CD8-positive, alpha-beta memory T cell (primary cell): ENCODE data around the gene LAT. TPM values are rescaled to one million over a fixed set of nuclear protein-coding genes. Genes with fewer than 3 reads are reported as not detected.

ENCODE experiments used
- CTCF ChIA-PET: fragments of 350-600 bp; sonication (Branson Sonifier 250); formaldehyde crosslinking; loops from one replicate; lab custom pipeline; 2021; ENCODE audit warnings: antibody characterized with exemption; lab: Charles Lee
- POLR2A ChIA-PET: fragments of 350-600 bp; sonication (Branson Sonifier 250); formaldehyde crosslinking; loops from one replicate; lab custom pipeline; 2021; ENCODE audit warnings: antibody characterized with exemption; lab: Charles Lee
- DNase-seq, 5 donors: peaks; one replicate each; pipeline versions ENCODE4 v3.0.0 to v3.0.0-alpha.2; 2020 to 2022; ENCODE audit warnings: mixed read lengths in 1 of 5
- H3K27ac ChIP-seq: one replicate; pipeline ENCODE4 v1.7.0; 2013; ENCODE audit warnings: low read depth, mild to moderate bottlenecking, low read length, moderate library complexity
- H3K27me3 ChIP-seq: 2 replicates; pipeline ENCODE4 v1.7.0; 2013; ENCODE audit warnings: low read length, mild to moderate bottlenecking; ENCODE audit not compliant: insufficient read depth, poor library complexity, severe bottlenecking
- H3K36me3 ChIP-seq: 2 replicates; pipeline ENCODE4 v1.7.0; 2013; ENCODE audit warnings: mild to moderate bottlenecking, low read length, moderate library complexity; ENCODE audit not compliant: insufficient read depth
- H3K4me1 ChIP-seq: 2 replicates; pipeline ENCODE4 v1.7.0; 2013; ENCODE audit warnings: mild to moderate bottlenecking, low read length, moderate library complexity; ENCODE audit not compliant: insufficient read depth
- H3K4me3 ChIP-seq: 2 replicates; pipeline ENCODE4 v1.7.0; 2013; ENCODE audit warnings: mild to moderate bottlenecking, low read length
- H3K9me3 ChIP-seq: 2 replicates; pipeline ENCODE4 v1.7.0; 2013; ENCODE audit warnings: mild to moderate bottlenecking, low read length
- H3K27ac Mint-ChIP-seq, 8 donors: one replicate each; pipeline ENCODE4 v1.8.0; 2020 to 2021; ENCODE audit warnings: mixed read lengths in 8 of 8, mild to moderate bottlenecking in 6 of 8, inconsistent platforms in 3 of 8, moderate library complexity in 3 of 8
- H3K27me3 Mint-ChIP-seq, 2 donors: one replicate each; pipeline ENCODE4 v1.8.0; 2020 to 2021; ENCODE audit warnings: mixed read lengths in 2 of 2, mild to moderate bottlenecking in 1 of 2, moderate library complexity in 1 of 2
- H3K36me3 Mint-ChIP-seq, 3 donors: one replicate each; pipeline ENCODE4 v1.8.0; 2020 to 2021; ENCODE audit warnings: mixed read lengths in 3 of 3, inconsistent platforms in 1 of 3, mild to moderate bottlenecking in 1 of 3
- H3K4me1 Mint-ChIP-seq, 3 donors: one replicate each; pipeline ENCODE4 v1.8.0; 2020 to 2021; ENCODE audit warnings: mixed read lengths in 3 of 3, inconsistent platforms in 1 of 3, mild to moderate bottlenecking in 1 of 3
- H3K4me3 Mint-ChIP-seq, 7 donors: one replicate each; pipeline ENCODE4 v1.8.0; 2020 to 2021; ENCODE audit warnings: mixed read lengths in 7 of 7, mild to moderate bottlenecking in 6 of 7, moderate library complexity in 4 of 7, inconsistent platforms in 2 of 7
- H3K9me3 Mint-ChIP-seq, 5 donors: one replicate each; pipeline ENCODE4 v1.8.0; 2020 to 2022; ENCODE audit warnings: mixed read lengths in 5 of 5, mild to moderate bottlenecking in 3 of 5, moderate library complexity in 2 of 5, inconsistent platforms in 1 of 5
- polyA plus RNA-seq: library from polyadenylated mRNA; unstranded; fragments of 300-500 nt; fragmentation: Illumina TruSeq; gene quantifications from one replicate; pipeline ENCODE4 v1.2.3, GENCODE V29; 2021
- total RNA-seq, 2 experiments: library from RNA; stranded (reverse); gene quantifications; one replicate each; pipeline ENCODE4 v1.2.3, GENCODE V29; 2021

LAT gene
- total and polyA plus RNA-seq, 3 experiments from 2014 or later, result 195 to 331 (median 203) TPM

DNA sequence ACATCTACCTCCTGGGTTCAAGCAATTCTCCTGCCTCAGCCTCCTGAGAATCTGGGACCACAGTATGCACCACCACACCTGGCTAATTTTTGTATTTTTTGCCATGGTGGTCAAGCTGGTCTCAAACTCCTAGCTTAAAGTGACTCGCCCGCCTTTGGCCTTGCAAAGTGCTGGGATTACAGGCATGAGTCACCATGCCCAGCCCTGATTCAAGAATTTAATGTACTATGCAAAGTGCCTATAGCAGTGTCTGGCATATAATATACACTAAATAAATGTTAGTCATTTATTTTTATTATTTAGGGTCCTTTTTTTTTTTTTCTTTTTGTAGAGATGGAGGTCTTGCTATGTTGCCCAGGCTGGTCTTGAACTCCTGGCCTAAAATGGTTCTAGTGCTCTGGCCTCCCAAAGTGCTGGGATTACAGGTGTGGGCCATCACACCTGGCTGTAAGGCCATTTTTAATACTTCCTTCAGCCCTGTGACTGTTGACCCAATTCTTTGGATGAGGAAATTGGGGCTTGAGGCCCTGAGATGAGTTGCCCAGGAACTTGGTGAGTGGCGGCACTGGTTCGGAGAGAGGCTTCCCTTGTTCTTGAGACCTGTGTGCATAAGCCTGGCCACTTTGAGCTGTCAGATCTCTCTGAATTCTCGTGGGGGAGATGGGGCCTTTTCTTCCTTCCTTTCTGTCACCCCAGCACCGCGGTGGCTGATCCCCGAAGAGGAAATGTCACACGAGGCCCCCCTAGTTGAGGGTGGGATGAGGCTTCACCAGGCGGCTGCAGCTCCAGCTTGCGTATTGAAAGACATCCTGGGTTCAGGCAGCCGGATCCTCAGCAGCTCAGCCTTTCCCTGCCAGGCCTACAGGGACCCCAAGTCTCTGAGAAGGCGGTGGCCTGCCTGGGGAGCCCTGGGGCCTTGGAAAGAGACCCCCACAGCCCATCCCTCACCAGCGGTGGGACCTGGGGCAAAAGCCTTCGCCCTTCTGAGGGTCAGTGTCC lies 38.7 kb downstream of the LAT start:
- Mint-ChIP-seq H3K9me3 (no peaks in the 10 kb centered on the region), H3K4me1 (peaks cover 28 to 58% (median 58%) of the 10 kb centered on the region in 3 donors), H3K27ac (peak overlapping the region in 6 of 8 donors; percentile 46 to 92 (median 76)), H3K4me3 (peak overlapping the region in 3 of 7 donors; percentile 37 to 46 (median 45)), H3K27me3 (peaks cover 0 to 2% of the 10 kb centered on the region in 2 donors), H3K36me3 (no peaks in the 10 kb centered on the region)
- Histone ChIP-seq H3K9me3 (no peaks in the 10 kb centered on the region), H3K36me3 (no peaks in the 10 kb centered on the region), H3K27ac (no peak overlapping the region), H3K4me1 (peaks cover 53% of the 10 kb centered on the region), H3K4me3 (no peak overlapping the region), H3K27me3 (no peaks in the 10 kb centered on the region)
- DNase-seq, result peak in 2 of 5 donors; percentile 45 to 47
- ChIA-PET POLR2A (no interaction called here), CTCF (interaction anchor here (0.7 to 2.0 kb wide), 3 partner anchors 34 to 92 kb away, joined by 3 to 8 read pairs (median 3); no protein-coding TSS in a partner anchor)

DNA sequence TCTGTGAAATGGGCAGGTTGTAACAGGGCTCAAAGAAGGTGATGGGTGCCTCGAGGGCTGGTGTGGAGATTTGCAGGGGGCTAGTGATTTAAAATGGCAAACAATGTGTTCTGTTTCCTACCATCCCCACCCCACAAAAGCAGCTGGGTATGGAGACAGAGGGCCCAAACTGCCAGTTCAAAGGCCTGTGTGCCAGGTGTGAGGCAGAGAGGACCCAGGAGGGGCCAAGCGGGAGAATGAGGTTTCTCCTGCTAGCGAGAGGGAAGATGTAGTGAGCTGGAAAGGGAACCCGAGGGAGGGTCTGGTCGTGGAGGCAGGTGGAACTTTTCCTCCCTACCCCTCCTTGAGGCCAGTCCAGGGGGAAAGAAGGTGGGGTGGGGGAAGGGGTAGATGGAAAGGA lies 39.4 kb downstream of the LAT start:
- Histone ChIP-seq H3K27me3 (no peaks in the 10 kb centered on the region), H3K9me3 (no peaks in the 10 kb centered on the region), H3K27ac (no peak overlapping the region), H3K4me1 (peaks cover 60% of the 10 kb centered on the region), H3K36me3 (no peaks in the 10 kb centered on the region), H3K4me3 (no peak overlapping the region)
- H3K4me3 Mint-ChIP-seq, result peak overlapping the region in 3 of 7 donors; percentile 32 to 53 (median 52)
- CTCF ChIA-PET, result interaction anchor here (0.7 to 2.0 kb wide), 3 partner anchors 35 to 91 kb away, joined by 3 to 8 read pairs (median 3); no protein-coding TSS in a partner anchor
- H3K9me3 Mint-ChIP-seq, result no peaks in the 10 kb centered on the region
- DNase-seq, result peak in 1 of 5 donors; percentile 36
- H3K36me3 Mint-ChIP-seq, result no peaks in the 10 kb centered on the region
- H3K27me3 Mint-ChIP-seq, result peaks cover 0 to 2% of the 10 kb centered on the region in 2 donors
- H3K27ac Mint-ChIP-seq, result peak overlapping the region in 6 of 8 donors; percentile 64 to 92 (median 78)
- peaks cover 33 to 65% (median 63%) of the 10 kb centered on the region in 3 donors for H3K4me1 Mint-ChIP-seq
- POLR2A ChIA-PET, result no interaction called here

DNA sequence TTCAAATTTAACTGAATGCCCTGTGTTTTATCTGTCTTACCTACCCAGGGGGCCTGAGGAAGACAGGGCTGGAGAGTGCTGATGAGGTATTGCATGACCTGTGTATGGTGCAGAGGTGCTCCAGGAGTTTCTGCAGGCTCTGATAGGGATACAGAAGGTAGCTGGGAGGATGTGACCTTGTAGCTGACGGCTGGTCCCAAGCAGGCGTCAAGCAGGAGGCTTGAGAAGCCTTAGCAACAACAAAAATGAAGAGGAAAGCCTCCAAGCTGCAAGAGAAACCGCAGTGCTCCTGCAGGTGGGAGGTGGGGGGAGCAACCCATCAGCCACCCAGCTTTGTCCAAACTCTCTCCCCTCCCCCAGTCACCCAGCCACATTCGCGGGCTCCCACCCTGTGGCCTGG lies 40.4 kb downstream of the LAT start:
- Histone ChIP-seq H3K27ac (no peak overlapping the region), H3K9me3 (no peaks in the 10 kb centered on the region), H3K4me1 (peaks cover 64% of the 10 kb centered on the region), H3K4me3 (peak overlapping the region; percentile 15), H3K27me3 (no peaks in the 10 kb centered on the region), H3K36me3 (no peaks in the 10 kb centered on the region)
- POLR2A ChIA-PET, result interaction anchor here (0.8 kb wide), 1 partner anchor 14 kb away, joined by 3 read pairs; no protein-coding TSS in a partner anchor
- H3K9me3 Mint-ChIP-seq, result no peaks in the 10 kb centered on the region
- peak overlapping the region in 6 of 8 donors; percentile 57 to 83 (median 72) for H3K27ac Mint-ChIP-seq
- peak overlapping the region in 5 of 7 donors; percentile 37 to 75 (median 52) for H3K4me3 Mint-ChIP-seq
- H3K27me3 Mint-ChIP-seq, result peaks cover 0 to 2% of the 10 kb centered on the region in 2 donors
- no peaks in the 10 kb centered on the region for H3K36me3 Mint-ChIP-seq
- H3K4me1 Mint-ChIP-seq, result peaks cover 35 to 69% (median 68%) of the 10 kb centered on the region in 3 donors
- CTCF ChIA-PET, result interaction anchor here (1.1 to 2.0 kb wide), 2 partner anchors 36 to 38 kb away, joined by 3 to 8 read pairs; no protein-coding TSS in a partner anchor
- DNase-seq, result peak in 2 of 5 donors; percentile 39 to 46

DNA sequence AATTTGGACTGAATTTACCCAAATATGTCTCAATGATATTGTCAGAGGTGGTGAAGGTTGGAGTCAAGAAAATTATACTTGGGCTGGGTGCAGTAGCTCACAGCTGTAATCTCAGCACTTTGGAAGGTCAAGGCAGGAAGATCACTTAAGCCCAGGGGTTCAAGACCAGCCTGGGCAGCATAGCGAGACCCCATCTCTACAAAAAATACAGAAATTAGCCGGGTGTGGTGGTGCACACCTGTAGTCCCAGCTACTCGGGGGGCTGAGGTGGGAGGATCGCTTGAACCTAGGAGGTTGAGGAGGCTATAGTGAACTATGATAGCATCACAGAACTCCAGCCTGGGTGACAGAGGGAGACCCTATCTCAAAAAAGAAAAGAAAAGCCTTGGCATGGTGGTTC lies 40.9 kb downstream of the LAT start:
- Mint-ChIP-seq H3K27ac (peak overlapping the region in 5 of 8 donors; percentile 57 to 83 (median 74)), H3K4me1 (peaks cover 35 to 68% (median 67%) of the 10 kb centered on the region in 3 donors), H3K27me3 (peaks cover 0 to 2% of the 10 kb centered on the region in 2 donors), H3K36me3 (no peaks in the 10 kb centered on the region), H3K9me3 (no peaks in the 10 kb centered on the region), H3K4me3 (peak overlapping the region in 2 of 7 donors; percentile 52 to 75)
- no peaks in the 10 kb centered on the region for H3K36me3 ChIP-seq
- no peak overlapping the region for H3K4me3 ChIP-seq
- H3K9me3 ChIP-seq, result no peaks in the 10 kb centered on the region
- H3K27ac ChIP-seq, result no peak overlapping the region
- POLR2A ChIA-PET, result interaction anchor here (0.8 kb wide), 1 partner anchor 15 kb away, joined by 3 read pairs; no protein-coding TSS in a partner anchor
- peaks cover 60% of the 10 kb centered on the region for H3K4me1 ChIP-seq
- H3K27me3 ChIP-seq, result no peaks in the 10 kb centered on the region
- CTCF ChIA-PET, result interaction anchor here (2.0 kb wide), 1 partner anchor 38 kb away, joined by 8 read pairs; no protein-coding TSS in a partner anchor
- DNase-seq, result peak in 1 of 5 donors; percentile 12

DNA sequence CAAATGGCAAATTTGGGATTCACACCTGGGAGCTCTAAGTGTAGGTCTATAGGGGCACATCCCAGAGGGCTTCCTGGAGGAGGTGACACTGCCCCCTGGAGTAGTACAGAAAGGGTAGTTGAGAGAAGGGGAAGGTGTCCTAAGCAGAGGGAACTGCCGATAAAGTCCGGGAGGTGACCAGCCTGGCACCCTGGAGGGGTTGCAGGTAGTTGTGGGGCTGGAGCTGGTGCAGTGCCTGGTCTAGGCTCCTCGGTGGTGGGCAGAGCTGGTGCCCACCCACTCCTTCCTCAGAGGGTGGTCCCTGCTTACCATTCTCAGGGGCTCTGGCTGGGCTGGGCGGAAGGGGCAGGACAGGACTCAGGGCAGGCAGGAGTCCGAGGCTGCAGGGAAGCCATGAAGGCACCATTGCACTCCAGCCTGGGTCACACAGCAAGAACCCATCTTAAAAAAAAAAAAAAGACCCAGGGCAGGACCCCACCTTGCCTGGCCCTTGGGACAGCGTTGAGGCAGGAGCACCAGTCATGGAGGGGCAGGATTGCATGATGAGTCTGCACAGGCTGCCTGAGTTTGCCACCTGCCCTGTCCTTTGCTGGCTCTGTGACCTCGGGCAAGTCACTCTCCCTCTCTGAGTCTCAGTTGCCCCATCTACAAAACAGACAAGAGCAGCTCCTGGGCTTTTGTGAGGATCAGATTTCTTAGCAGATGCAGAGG lies 43.8 kb downstream of the LAT start:
- no peak overlapping the region for H3K27ac ChIP-seq
- Mint-ChIP-seq H3K27ac (peak overlapping the region; percentile 29 to 98 (median 66)), H3K27me3 (peaks cover 0 to 2% of the 10 kb centered on the region in 2 donors), H3K4me1 (peaks cover 26 to 47% (median 45%) of the 10 kb centered on the region in 3 donors), H3K9me3 (no peaks in the 10 kb centered on the region), H3K36me3 (no peaks in the 10 kb centered on the region), H3K4me3 (peak overlapping the region in 3 of 7 donors; percentile 19 to 61 (median 26))
- H3K36me3 ChIP-seq, result no peaks in the 10 kb centered on the region
- peaks cover 38% of the 10 kb centered on the region for H3K4me1 ChIP-seq
- no peaks in the 10 kb centered on the region for H3K27me3 ChIP-seq
- CTCF ChIA-PET, result interaction anchor here (0.8 to 1.4 kb wide), 2 partner anchors 40 to 55 kb away, joined by 3 read pairs; no protein-coding TSS in a partner anchor
- peak in 1 of 5 donors; percentile 30 for DNase-seq
- H3K9me3 ChIP-seq, result no peaks in the 10 kb centered on the region
- H3K4me3 ChIP-seq, result no peak overlapping the region
- POLR2A ChIA-PET, result interaction anchor here (0.6 kb wide), 1 partner anchor 34 kb away, joined by 4 read pairs; no protein-coding TSS in a partner anchor

DNA sequence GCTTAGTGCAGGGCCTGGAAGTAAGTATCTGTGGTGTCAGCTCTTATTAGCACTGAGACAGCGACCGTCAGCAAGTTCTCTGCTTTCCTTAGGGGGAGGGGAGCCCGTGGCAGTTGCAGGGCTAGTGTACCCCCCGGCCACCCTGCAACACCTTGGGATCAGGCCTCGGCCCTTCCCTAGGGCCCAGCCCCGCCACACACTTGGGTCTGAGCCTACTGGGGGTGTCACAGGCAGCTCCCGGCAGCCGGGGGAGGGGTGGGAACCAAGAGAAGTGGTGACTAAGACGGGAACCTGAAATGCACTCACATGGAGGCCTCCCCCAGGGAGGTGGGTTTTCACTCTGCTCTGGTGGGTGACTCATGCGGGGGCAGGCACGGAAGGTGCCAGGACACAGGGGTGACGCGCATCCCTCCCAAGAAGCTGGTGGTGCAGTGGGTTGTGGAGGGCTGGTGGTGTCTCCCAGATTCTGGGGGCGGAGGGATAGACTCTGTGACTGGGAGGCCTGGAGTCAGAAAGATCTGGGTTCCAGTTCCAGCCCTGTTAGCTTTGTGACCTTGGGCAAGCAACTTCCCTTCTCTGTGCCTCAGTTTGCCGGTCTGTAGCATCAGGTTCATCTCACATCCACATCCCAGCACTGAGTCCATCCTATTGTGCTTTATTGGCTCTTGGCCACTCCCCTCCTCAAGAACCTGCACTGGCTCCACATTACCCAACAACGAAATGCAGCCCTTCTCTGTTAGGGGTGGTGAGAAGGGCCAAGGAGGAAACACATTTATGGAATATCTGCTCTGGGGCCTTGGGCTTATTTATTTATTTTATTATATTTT lies 44.5 kb downstream of the LAT start:
- Histone ChIP-seq H3K9me3 (no peaks in the 10 kb centered on the region), H3K27me3 (no peaks in the 10 kb centered on the region), H3K27ac (no peak overlapping the region), H3K4me3 (peak overlapping the region; percentile 19), H3K4me1 (peaks cover 30% of the 10 kb centered on the region), H3K36me3 (no peaks in the 10 kb centered on the region)
- Mint-ChIP-seq H3K9me3 (no peaks in the 10 kb centered on the region), H3K27me3 (peaks cover 0 to 2% of the 10 kb centered on the region in 2 donors), H3K4me1 (peaks cover 18 to 40% (median 37%) of the 10 kb centered on the region in 3 donors), H3K4me3 (peak overlapping the region in 4 of 7 donors; percentile 19 to 61 (median 27)), H3K27ac (peak overlapping the region in 7 of 8 donors; percentile 29 to 78 (median 61)), H3K36me3 (no peaks in the 10 kb centered on the region)
- DNase-seq, result peak; percentile 18 to 84 (median 33)
- ChIA-PET POLR2A (interaction anchor here (0.6 to 1.1 kb wide), 2 partner anchors 8 to 35 kb away, joined by 4 read pairs; no protein-coding TSS in a partner anchor), CTCF (interaction anchor here (0.8 to 1.5 kb wide), 4 partner anchors 9 to 56 kb away, joined by 3 to 5 read pairs (median 3); no protein-coding TSS in a partner anchor)
